Stimulated activated CD8-positive, alpha-beta memory T cell treated with anti-CD3 and anti-CD28 coated beads, Interleukin-2, amount 100 ng/mL, for 1 hour (primary cell): ENCODE measurements around the gene ACSF3.

Experiments used
- DNase-seq, 2 donors: peaks; one replicate each; pipeline ENCODE4 v3.0.0-alpha.2; 2020; ENCODE audit warnings: low read depth in 2 of 2

The ACSF3 gene

GRCh38 chr16:89190150-89190958 lies 96.7 kb downstream of the ACSF3 start:
- DNase-seq = no peak

- DNase-seq = no peak
Observed at GRCh38 chr16:89191033-89191900, 97.6 kb downstream of the ACSF3 start.

GRCh38 chr16:89191901-89192185 lies 98.2 kb downstream of the ACSF3 start:
- DNase-seq = no peak

- DNase-seq = peak in 1 of 2 donors; percentile 39
Observed at GRCh38 chr16:89192186-89192955, 98.7 kb downstream of the ACSF3 start.

DNA sequence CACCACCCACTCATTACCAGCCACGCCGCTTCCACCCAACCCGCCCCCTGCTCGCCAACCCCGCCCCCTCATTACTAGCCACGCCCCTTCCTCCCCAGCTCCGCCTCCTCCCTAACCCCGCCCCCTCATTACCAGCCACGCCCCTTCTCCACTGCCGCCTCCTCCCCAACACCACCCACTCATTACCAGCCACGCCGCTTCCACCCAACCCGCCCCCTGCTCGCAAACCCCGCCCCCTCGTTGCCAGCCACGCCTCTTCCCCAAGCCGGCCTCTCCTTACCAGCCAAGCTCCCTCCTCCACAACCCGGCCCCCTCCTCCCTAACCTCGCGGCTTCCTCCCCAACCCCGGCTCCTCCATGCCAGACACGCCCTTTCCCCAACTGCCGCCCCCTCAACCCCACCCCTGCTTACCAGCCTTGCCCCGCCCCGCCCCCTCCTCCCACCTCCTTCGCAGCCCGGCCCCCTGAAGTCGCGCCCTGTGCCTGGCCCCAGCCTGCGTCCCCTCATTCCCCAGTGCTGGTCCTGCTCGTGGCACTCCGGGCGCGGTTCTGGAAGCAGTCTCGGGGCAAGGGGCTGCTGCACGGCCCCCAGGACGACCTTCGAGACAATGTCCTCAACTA lies 99.4 kb downstream of the ACSF3 start:
- peak in 1 of 2 donors; percentile 37 for DNase-seq

DNA sequence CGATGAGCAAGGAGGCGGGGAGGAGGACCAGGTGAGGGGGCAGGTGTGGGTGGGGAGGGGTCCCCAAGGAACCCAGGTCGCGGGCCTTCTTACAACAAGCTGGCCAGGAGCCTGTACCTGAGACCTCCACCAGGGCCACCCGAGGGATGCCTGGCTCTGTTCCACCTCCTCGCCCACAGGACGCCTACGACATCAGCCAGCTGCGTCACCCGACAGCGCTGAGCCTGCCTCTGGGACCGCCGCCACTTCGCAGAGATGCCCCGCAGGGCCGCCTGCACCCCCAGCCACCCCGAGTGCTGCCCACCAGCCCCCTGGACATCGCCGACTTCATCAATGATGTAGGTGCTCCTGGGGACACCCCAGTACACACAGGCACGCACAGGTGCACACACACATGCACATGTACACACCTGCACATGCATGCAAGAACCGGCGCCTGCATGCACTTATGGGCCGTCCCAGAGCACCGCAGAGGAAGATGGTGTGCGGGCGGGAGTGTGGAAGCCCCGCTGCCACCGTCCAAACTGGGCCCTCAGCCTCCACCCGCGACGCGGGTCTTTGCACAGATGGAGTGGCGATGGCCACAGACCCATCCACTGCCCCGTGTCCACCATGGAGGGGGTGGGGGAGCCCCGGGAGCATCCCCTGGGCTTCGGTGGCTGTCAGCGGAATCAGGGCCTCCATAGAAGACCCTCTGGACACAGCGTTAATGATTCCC lies 100.1 kb downstream of the ACSF3 start:
- no peak for DNase-seq

DNA sequence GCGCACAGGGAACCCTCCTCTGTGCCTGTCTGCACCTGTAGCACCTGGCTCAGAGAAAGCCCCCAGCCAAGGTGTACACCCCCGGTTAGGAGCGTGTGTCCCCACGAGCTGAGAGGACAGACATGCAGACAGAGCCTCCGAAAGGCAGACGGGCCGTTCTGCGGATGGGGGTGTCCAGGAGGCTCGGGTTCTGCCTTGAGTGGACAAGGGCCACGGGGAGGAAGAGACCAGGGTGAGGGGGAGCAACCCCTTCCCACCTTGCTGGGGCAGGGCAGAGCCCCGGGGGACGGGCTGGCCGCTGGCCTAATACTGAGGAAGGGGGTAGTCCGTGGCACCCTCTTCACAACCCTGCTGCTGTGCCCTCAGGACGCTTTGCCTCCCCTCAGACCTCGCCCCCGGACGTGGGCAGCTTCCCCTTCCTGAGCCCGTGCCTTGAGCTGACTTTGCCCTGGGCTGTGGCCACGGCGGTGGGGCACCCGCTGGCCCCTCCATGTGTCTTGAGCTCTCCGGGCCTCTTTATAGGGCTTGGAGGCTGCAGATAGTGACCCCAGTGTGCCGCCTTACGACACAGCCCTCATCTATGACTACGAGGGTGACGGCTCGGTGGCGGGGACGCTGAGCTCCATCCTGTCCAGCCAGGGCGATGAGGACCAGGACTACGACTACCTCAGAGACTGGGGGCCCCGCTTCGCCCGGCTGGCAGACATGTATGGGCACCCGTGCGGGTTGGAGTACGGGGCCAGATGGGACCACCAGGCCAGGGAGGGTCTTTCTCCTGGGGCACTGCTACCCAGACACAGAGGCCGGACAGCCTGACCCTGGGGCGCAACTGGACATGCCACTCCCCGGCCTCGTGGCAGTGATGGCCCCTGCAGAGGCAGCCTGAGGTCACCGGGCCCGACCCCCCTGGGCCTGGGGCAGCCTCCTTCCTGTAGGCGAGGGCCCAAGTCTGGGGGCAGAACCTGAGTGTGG lies 101.0 kb downstream of the ACSF3 start:
- no peak for DNase-seq

GRCh38 chr16:89195521-89196171 lies 102.0 kb downstream of the ACSF3 start:
- DNase-seq = no peak

GRCh38 chr16:89197033-89197632 lies 103.5 kb downstream of the ACSF3 start:
- DNase-seq = no peak

- no peak for DNase-seq
Observed at GRCh38 chr16:89197633-89198416, 104.2 kb downstream of the ACSF3 start.

DNA sequence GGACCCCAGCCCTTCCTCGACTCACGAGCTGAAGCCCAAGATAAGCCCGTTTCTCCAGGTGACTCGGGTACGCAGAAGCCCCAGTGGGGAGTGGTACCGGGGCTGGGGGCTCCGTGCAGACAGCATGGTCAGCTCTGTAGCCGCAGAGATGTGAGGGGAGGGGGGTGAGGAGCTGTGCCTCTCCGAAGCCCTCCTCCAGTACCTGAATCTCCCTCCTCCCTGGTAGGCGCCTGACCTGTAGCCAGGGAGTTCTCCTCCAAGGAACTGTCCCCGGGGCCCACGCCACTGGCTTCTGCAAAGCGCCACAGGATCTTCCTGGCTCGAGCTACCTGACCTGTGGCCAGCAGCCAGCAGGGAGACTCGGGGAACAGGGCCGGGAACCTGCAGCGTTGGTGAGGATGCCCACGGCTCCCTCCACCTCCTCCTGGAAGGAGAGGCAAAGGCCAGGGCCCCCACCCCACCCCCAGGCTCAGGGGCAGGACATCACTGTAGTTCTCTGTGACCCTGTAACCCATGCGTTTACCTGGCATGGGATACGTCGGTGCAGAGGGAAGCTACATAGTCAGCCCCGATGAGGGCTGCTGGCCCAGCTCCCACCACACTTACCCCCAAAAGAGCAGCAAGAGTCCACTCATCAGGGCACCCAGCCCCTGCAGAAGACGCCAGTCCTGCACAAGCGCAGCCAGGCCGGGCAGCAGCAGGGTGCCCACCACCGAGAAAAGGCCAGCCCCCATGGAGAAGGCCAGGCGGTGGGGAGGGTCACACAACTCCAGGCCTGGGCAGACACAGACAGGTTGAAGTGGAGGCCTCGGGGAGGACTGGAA lies 105.0 kb downstream of the ACSF3 start:
- DNase-seq = no peak

GRCh38 chr16:89199241-89200123 lies 105.8 kb downstream of the ACSF3 start:
- DNase-seq = no peak

DNA sequence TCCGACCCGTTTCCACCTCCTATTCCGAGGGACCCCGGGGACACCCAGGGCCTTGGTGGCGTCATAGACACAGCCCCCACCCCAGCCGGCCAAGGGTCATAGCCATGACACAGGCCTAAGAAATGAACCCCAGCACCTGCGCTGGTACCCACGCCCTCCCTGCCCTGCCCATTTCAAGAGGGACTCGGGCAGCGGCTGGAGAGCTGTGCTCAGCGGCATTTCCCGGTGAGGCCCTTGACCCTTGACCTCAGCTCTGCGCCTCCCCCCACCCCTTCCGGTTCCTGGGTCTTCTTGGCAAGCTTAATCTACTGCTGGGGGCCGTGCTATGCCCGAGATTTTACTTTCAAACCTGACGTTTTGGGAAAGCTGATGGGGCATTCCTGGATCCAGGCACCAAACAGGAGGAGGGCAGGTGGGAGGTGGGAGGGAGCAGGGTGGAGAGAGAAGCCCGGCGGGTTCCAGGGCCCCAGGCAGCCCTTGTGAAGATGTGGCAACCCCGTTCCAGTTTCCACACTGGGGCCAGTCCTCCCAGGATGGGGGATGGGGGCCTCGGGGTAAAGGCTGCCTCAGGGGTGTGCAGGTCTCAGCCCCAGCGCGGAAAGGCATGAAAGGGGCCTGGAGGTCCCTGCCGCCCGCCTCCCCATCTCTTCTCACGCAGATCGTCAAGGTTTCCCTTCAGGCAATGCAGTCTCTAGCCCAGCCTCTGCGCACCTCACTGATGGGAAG lies 106.6 kb downstream of the ACSF3 start, which contains the start of gene SLC22A31:
Gene SLC22A31 (minus strand): TSS at position 414 of the 726 bp plus-strand sequence. CDS start 36 bp downstream, at position 378.
- DNase-seq = no peak

- no peak for DNase-seq
Observed at GRCh38 chr16:89200850-89201411, 107.3 kb downstream of the ACSF3 start.
